Subcutaneous abdominal adipose tissue (tissue), 5 donors: ENCODE data around the gene KIF7.

Experiments
- H3K27ac ChIP-seq: one replicate; pipeline ENCODE4 v1.7.0; 2013; ENCODE audit warnings: low read depth, mild to moderate bottlenecking, inconsistent platforms, low read length, moderate library complexity
- H3K27me3 ChIP-seq, 5 donors: one replicate each; pipeline ENCODE4 v1.7.0; 2013; ENCODE audit warnings: low read length in 5 of 5, inconsistent platforms in 1 of 5; ENCODE audit not compliant: control insufficient read depth in 5 of 5, insufficient read depth in 4 of 5
- H3K36me3 ChIP-seq, 5 donors: one replicate each; pipeline ENCODE4 v1.7.0; 2013; ENCODE audit warnings: low read length in 5 of 5; ENCODE audit not compliant: control insufficient read depth in 5 of 5, insufficient read depth in 5 of 5
- H3K4me1 ChIP-seq, 5 donors: one replicate each; pipeline ENCODE4 v1.7.0; 2013; ENCODE audit warnings: low read length in 5 of 5, mild to moderate bottlenecking in 3 of 5, moderate library complexity in 1 of 5; ENCODE audit not compliant: control insufficient read depth in 5 of 5, insufficient read depth in 5 of 5
- H3K4me3 ChIP-seq, 5 donors: one replicate each; pipeline ENCODE4 v1.7.0; 2013; ENCODE audit warnings: low read length in 5 of 5, low read depth in 1 of 5
- H3K9ac ChIP-seq, 5 donors: one replicate each; pipeline ENCODE4 v1.7.0; 2013; ENCODE audit warnings: low read length in 5 of 5, mild to moderate bottlenecking in 4 of 5, moderate library complexity in 3 of 5
- H3K9me3 ChIP-seq, 5 donors: one replicate each; pipeline ENCODE4 v1.7.0; 2013; ENCODE audit warnings: low read length in 5 of 5; ENCODE audit not compliant: control insufficient read depth in 5 of 5
- donor health status: healthy.
- donor health status: healthy.
- donor health status: healthy.
- donor health status: healthy.
- donor health status: healthy.

The KIF7 gene

GRCh38 chr15:89671687-89672086 lies 16.4 kb upstream of the KIF7 start:
- peak overlapping the region in 1 of 5 donors; percentile 36 for H3K4me3 ChIP-seq
- peak overlapping the region; percentile 46 for H3K27ac ChIP-seq
- H3K27me3 ChIP-seq, result no peaks in the 10 kb centered on the region
- no peaks in the 10 kb centered on the region for H3K9me3 ChIP-seq
- H3K36me3 ChIP-seq, result peaks cover 0 to 86% (median 67%) of the 10 kb centered on the region in 5 donors
- peak overlapping the region in 1 of 5 donors; percentile 26 for H3K9ac ChIP-seq
- H3K4me1 ChIP-seq, result peaks cover 7 to 96% (median 74%) of the 10 kb centered on the region in 5 donors

GRCh38 chr15:89670971-89671560 lies 15.8 kb upstream of the KIF7 start:
- Histone ChIP-seq H3K4me1 (peaks cover 7 to 99% (median 79%) of the 10 kb centered on the region in 5 donors), H3K4me3 (peak overlapping the region in 1 of 5 donors; percentile 36), H3K27me3 (no peaks in the 10 kb centered on the region), H3K36me3 (peaks cover 0 to 82% (median 69%) of the 10 kb centered on the region in 5 donors), H3K9ac (peak overlapping the region in 1 of 5 donors; percentile 26), H3K27ac (peak overlapping the region; percentile 46), H3K9me3 (no peaks in the 10 kb centered on the region)

- no peak overlapping the region for H3K9ac ChIP-seq
- no peaks in the 10 kb centered on the region for H3K27me3 ChIP-seq
- H3K36me3 ChIP-seq, result peaks cover 0 to 79% (median 69%) of the 10 kb centered on the region in 5 donors
- H3K9me3 ChIP-seq, result no peaks in the 10 kb centered on the region
- H3K27ac ChIP-seq, result peak overlapping the region; percentile 46
- H3K4me1 ChIP-seq, result peaks cover 7 to 97% (median 85%) of the 10 kb centered on the region in 5 donors
- H3K4me3 ChIP-seq, result no peak overlapping the region
Measured at GRCh38 chr15:89669941-89670340, 14.7 kb upstream of the KIF7 start.

- Histone ChIP-seq H3K27me3 (no peaks in the 10 kb centered on the region), H3K27ac (peak overlapping the region; percentile 15), H3K4me1 (peaks cover 7 to 96% (median 88%) of the 10 kb centered on the region in 5 donors), H3K9me3 (no peaks in the 10 kb centered on the region), H3K9ac (no peak overlapping the region), H3K36me3 (peaks cover 0 to 76% (median 69%) of the 10 kb centered on the region in 5 donors), H3K4me3 (no peak overlapping the region)
Measured at GRCh38 chr15:89669309-89669865, 14.1 kb upstream of the KIF7 start.

- Histone ChIP-seq H3K4me3 (no peak overlapping the region), H3K36me3 (peaks cover 0 to 70% (median 62%) of the 10 kb centered on the region in 5 donors), H3K9me3 (no peaks in the 10 kb centered on the region), H3K4me1 (peaks cover 5 to 87% (median 79%) of the 10 kb centered on the region in 5 donors), H3K27ac (peak overlapping the region; percentile 50), H3K9ac (no peak overlapping the region), H3K27me3 (no peaks in the 10 kb centered on the region)
Measured at GRCh38 chr15:89668171-89668570, 12.9 kb upstream of the KIF7 start.

GRCh38 chr15:89667706-89667960 lies 12.4 kb upstream of the KIF7 start:
- no peaks in the 10 kb centered on the region for H3K9me3 ChIP-seq
- H3K4me3 ChIP-seq, result no peak overlapping the region
- peak overlapping the region; percentile 50 for H3K27ac ChIP-seq
- no peaks in the 10 kb centered on the region for H3K27me3 ChIP-seq
- H3K4me1 ChIP-seq, result peaks cover 3 to 87% (median 79%) of the 10 kb centered on the region in 5 donors
- peaks cover 0 to 64% (median 57%) of the 10 kb centered on the region in 5 donors for H3K36me3 ChIP-seq
- H3K9ac ChIP-seq, result no peak overlapping the region

- Histone ChIP-seq H3K36me3 (peaks cover 0 to 59% (median 53%) of the 10 kb centered on the region in 5 donors), H3K9me3 (no peaks in the 10 kb centered on the region), H3K4me3 (peak overlapping the region in 1 of 5 donors; percentile 17), H3K9ac (no peak overlapping the region), H3K27ac (peak overlapping the region; percentile 65), H3K27me3 (no peaks in the 10 kb centered on the region), H3K4me1 (peaks cover 6 to 87% (median 79%) of the 10 kb centered on the region in 5 donors)
Measured at GRCh38 chr15:89666858-89667705, 11.8 kb upstream of the KIF7 start.

GRCh38 chr15:89666184-89666857 lies 11.1 kb upstream of the KIF7 start:
- Histone ChIP-seq H3K4me1 (peaks cover 6 to 80% (median 72%) of the 10 kb centered on the region in 5 donors), H3K27ac (peak overlapping the region; percentile 65), H3K9ac (peak overlapping the region in 3 of 5 donors; percentile 35 to 73 (median 41)), H3K36me3 (peaks cover 0 to 51% (median 45%) of the 10 kb centered on the region in 5 donors), H3K4me3 (peak overlapping the region in 4 of 5 donors; percentile 17 to 59 (median 51)), H3K9me3 (no peaks in the 10 kb centered on the region), H3K27me3 (no peaks in the 10 kb centered on the region)

GRCh38 chr15:89665449-89666181 lies 10.3 kb upstream of the KIF7 start:
- Histone ChIP-seq H3K4me3 (peak overlapping the region in 4 of 5 donors; percentile 8 to 59 (median 51)), H3K36me3 (peaks cover 0 to 45% (median 38%) of the 10 kb centered on the region in 5 donors), H3K27ac (peak overlapping the region; percentile 65), H3K4me1 (peaks cover 6 to 73% (median 65%) of the 10 kb centered on the region in 5 donors), H3K9me3 (no peaks in the 10 kb centered on the region), H3K9ac (peak overlapping the region in 4 of 5 donors; percentile 35 to 73 (median 46)), H3K27me3 (no peaks in the 10 kb centered on the region)
